ENCODE results near the gene ASS1.

DNA sequence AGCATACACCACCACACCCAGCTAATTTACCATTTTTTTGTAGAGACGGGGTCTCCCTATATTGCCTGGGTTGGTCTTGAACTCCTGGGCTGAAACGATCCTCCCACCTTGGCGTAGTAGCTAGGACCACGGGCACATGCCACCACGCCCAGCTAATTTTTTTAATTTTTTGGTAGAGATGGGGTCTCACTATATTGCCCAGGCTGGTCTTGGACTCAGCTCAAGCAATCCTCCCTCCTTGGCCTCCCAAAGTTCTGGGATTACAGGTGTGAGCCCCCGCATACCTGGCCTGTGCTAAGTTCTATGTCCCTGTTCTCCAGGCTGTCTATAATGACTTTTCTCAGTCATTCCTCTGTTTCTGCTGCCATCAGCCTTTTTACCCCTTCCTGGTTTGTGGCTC lies 41.3 kb downstream of the ASS1 start:
- TF ChIP-seq, protein P1, sequence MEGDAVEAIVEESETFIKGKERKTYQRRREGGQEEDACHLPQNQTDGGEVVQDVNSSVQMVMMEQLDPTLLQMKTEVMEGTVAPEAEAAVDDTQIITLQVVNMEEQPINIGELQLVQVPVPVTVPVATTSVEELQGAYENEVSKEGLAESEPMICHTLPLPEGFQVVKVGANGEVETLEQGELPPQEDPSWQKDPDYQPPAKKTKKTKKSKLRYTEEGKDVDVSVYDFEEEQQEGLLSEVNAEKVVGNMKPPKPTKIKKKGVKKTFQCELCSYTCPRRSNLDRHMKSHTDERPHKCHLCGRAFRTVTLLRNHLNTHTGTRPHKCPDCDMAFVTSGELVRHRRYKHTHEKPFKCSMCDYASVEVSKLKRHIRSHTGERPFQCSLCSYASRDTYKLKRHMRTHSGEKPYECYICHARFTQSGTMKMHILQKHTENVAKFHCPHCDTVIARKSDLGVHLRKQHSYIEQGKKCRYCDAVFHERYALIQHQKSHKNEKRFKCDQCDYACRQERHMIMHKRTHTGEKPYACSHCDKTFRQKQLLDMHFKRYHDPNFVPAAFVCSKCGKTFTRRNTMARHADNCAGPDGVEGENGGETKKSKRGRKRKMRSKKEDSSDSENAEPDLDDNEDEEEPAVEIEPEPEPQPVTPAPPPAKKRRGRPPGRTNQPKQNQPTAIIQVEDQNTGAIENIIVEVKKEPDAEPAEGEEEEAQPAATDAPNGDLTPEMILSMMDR (IDR thresholded peaks at IDR 0.05): no peak
- no peak for TF ChIP-seq POLR2A (IDR thresholded peaks at IDR 0.05)

All from testis (tissue), 2 donors.